Measurements from ENCODE around the gene NRIP1.

Gene NRIP1

GRCh38 chr21:15063081-15063813 lies 1.6 kb downstream of the NRIP1 start:
- Histone ChIP-seq H3K4me2 (ENCODE audit: low read length) (peak overlapping the region; percentile 96), H3K4ac (ENCODE audit: low read depth, low read length) (peak overlapping the region; percentile 98), H2AFZ (ENCODE audit: insufficient read depth, low read length, poor library complexity) (no peak overlapping the region), H3K9ac (ENCODE audit: low read length) (peak overlapping the region; percentile 54), H2BK120ac (ENCODE audit: insufficient read depth, low read length, poor library complexity) (no peak overlapping the region), H4K8ac (ENCODE audit: low read depth, low read length) (no peak overlapping the region), H3K18ac (ENCODE audit: low read length) (no peak overlapping the region), H3K36me3 (ENCODE audit: control insufficient read depth in 1 of 2, insufficient read depth in 2 of 2, low read length in 2 of 2) (no peaks in the 10 kb centered on the region), H2AK5ac (ENCODE audit: low read length) (no peak overlapping the region), H3K27ac (ENCODE audit: low read depth, low read length) (peak overlapping the region; percentile 97), H3K27me3 (ENCODE audit: insufficient read depth, low read length) (no peaks in the 10 kb centered on the region), H4K12ac (ENCODE audit: low read depth, low read length) (no peak overlapping the region), H3K79me2 (ENCODE audit: control insufficient read depth, insufficient read depth, low read length, poor library complexity) (peaks cover 14% of the 10 kb centered on the region), H3K79me1 (ENCODE audit: low read length) (peaks cover 13% of the 10 kb centered on the region), H2BK5ac (ENCODE audit: low read depth, low read length, poor library complexity) (peak overlapping the region; percentile 92), H3K4me3 (ENCODE audit: low read depth, low read length) (peak overlapping the region; percentile 68), H2BK12ac (ENCODE audit: low read length) (no peak overlapping the region), H3K9me3 (ENCODE audit: insufficient read depth, low read depth, low read length) (no peaks in the 10 kb centered on the region), H3K23ac (ENCODE audit: low read length) (no peak overlapping the region), H4K91ac (ENCODE audit: low read depth, low read length) (no peak overlapping the region), H3K14ac (ENCODE audit: low read length) (no peak overlapping the region), H3K4me1 (ENCODE audit: control insufficient read depth in 1 of 2, insufficient read depth in 2 of 2, low read length in 2 of 2) (peaks cover 0 to 2% of the 10 kb centered on the region in 2 experiments)
- no peak for DNase-seq
- WGBS (ENCODE audit: extremely low coverage, insufficient coverage, insufficient read length), result no CpG with 5 or more reads among the region's 11 CpGs

- Histone ChIP-seq H3K27me3 (ENCODE audit: insufficient read depth, low read length) (no peaks in the 10 kb centered on the region), H3K18ac (ENCODE audit: low read length) (no peak overlapping the region), H3K4me2 (ENCODE audit: low read length) (no peak overlapping the region), H2BK5ac (ENCODE audit: low read depth, low read length, poor library complexity) (no peak overlapping the region), H3K9ac (ENCODE audit: low read length) (no peak overlapping the region), H2AFZ (ENCODE audit: insufficient read depth, low read length, poor library complexity) (no peak overlapping the region), H3K27ac (ENCODE audit: low read depth, low read length) (no peak overlapping the region), H3K4ac (ENCODE audit: low read depth, low read length) (no peak overlapping the region), H3K4me3 (ENCODE audit: low read depth, low read length) (no peak overlapping the region), H3K23ac (ENCODE audit: low read length) (no peak overlapping the region), H3K9me3 (ENCODE audit: insufficient read depth, low read depth, low read length) (no peaks in the 10 kb centered on the region), H4K12ac (ENCODE audit: low read depth, low read length) (no peak overlapping the region), H3K4me1 (ENCODE audit: control insufficient read depth in 1 of 2, insufficient read depth in 2 of 2, low read length in 2 of 2) (peaks cover 0 to 2% of the 10 kb centered on the region in 2 experiments), H2AK5ac (ENCODE audit: low read length) (no peak overlapping the region), H3K36me3 (ENCODE audit: control insufficient read depth in 1 of 2, insufficient read depth in 2 of 2, low read length in 2 of 2) (no peaks in the 10 kb centered on the region), H3K79me2 (ENCODE audit: control insufficient read depth, insufficient read depth, low read length, poor library complexity) (peaks cover 14% of the 10 kb centered on the region), H4K8ac (ENCODE audit: low read depth, low read length) (no peak overlapping the region), H3K79me1 (ENCODE audit: low read length) (peaks cover 13% of the 10 kb centered on the region), H3K14ac (ENCODE audit: low read length) (no peak overlapping the region), H4K91ac (ENCODE audit: low read depth, low read length) (no peak overlapping the region), H2BK120ac (ENCODE audit: insufficient read depth, low read length, poor library complexity) (no peak overlapping the region), H2BK12ac (ENCODE audit: low read length) (no peak overlapping the region)
- DNase-seq, result no peak
- no CpG with 5 or more reads among the region's 2 CpGs for WGBS (ENCODE audit: extremely low coverage, insufficient coverage, insufficient read length)
These were observed 2.2 kb downstream of the NRIP1 start for GRCh38 chr21:15062606-15062965.

GRCh38 chr21:15061747-15062605 lies 2.8 kb downstream of the NRIP1 start:
- no peak overlapping the region for H4K91ac ChIP-seq (ENCODE audit: low read depth, low read length)
- DNase-seq, result no peak
- peaks cover 16% of the 10 kb centered on the region for H3K79me2 ChIP-seq (ENCODE audit: control insufficient read depth, insufficient read depth, low read length, poor library complexity)
- no peak overlapping the region for H3K9ac ChIP-seq (ENCODE audit: low read length)
- H3K14ac ChIP-seq (ENCODE audit: low read length), result no peak overlapping the region
- no peak overlapping the region for H4K8ac ChIP-seq (ENCODE audit: low read depth, low read length)
- no peak overlapping the region for H3K4me3 ChIP-seq (ENCODE audit: low read depth, low read length)
- no peak overlapping the region for H3K18ac ChIP-seq (ENCODE audit: low read length)
- H2AFZ ChIP-seq (ENCODE audit: insufficient read depth, low read length, poor library complexity), result no peak overlapping the region
- no peak overlapping the region for H3K23ac ChIP-seq (ENCODE audit: low read length)
- H2BK5ac ChIP-seq (ENCODE audit: low read depth, low read length, poor library complexity), result no peak overlapping the region
- peak overlapping the region; percentile 40 for H3K4ac ChIP-seq (ENCODE audit: low read depth, low read length)
- peak overlapping the region; percentile 52 for H3K4me2 ChIP-seq (ENCODE audit: low read length)
- no peaks in the 10 kb centered on the region for H3K27me3 ChIP-seq (ENCODE audit: insufficient read depth, low read length)
- no peaks in the 10 kb centered on the region for H3K36me3 ChIP-seq (ENCODE audit: control insufficient read depth in 1 of 2, insufficient read depth in 2 of 2, low read length in 2 of 2)
- peaks cover 13% of the 10 kb centered on the region for H3K79me1 ChIP-seq (ENCODE audit: low read length)
- WGBS (ENCODE audit: extremely low coverage, insufficient coverage, insufficient read length), result no CpG with 5 or more reads among the region's 6 CpGs
- no peak overlapping the region for H2BK120ac ChIP-seq (ENCODE audit: insufficient read depth, low read length, poor library complexity)
- H3K9me3 ChIP-seq (ENCODE audit: insufficient read depth, low read depth, low read length), result no peaks in the 10 kb centered on the region
- peaks cover 3 to 4% of the 10 kb centered on the region in 2 experiments for H3K4me1 ChIP-seq (ENCODE audit: control insufficient read depth in 1 of 2, insufficient read depth in 2 of 2, low read length in 2 of 2)
- no peak overlapping the region for H4K12ac ChIP-seq (ENCODE audit: low read depth, low read length)
- no peak overlapping the region for H2AK5ac ChIP-seq (ENCODE audit: low read length)
- no peak overlapping the region for H2BK12ac ChIP-seq (ENCODE audit: low read length)
- no peak overlapping the region for H3K27ac ChIP-seq (ENCODE audit: low read depth, low read length)

GRCh38 chr21:15061279-15061678 lies 3.5 kb downstream of the NRIP1 start:
- H3K9me3 ChIP-seq (ENCODE audit: insufficient read depth, low read depth, low read length), result no peaks in the 10 kb centered on the region
- no peak overlapping the region for H3K4me3 ChIP-seq (ENCODE audit: low read depth, low read length)
- H3K27me3 ChIP-seq (ENCODE audit: insufficient read depth, low read length), result no peaks in the 10 kb centered on the region
- no peak overlapping the region for H3K23ac ChIP-seq (ENCODE audit: low read length)
- H2AK5ac ChIP-seq (ENCODE audit: low read length), result no peak overlapping the region
- no peak overlapping the region for H3K27ac ChIP-seq (ENCODE audit: low read depth, low read length)
- no peak overlapping the region for H3K9ac ChIP-seq (ENCODE audit: low read length)
- peaks cover 3 to 4% of the 10 kb centered on the region in 2 experiments for H3K4me1 ChIP-seq (ENCODE audit: control insufficient read depth in 1 of 2, insufficient read depth in 2 of 2, low read length in 2 of 2)
- H2BK120ac ChIP-seq (ENCODE audit: insufficient read depth, low read length, poor library complexity), result no peak overlapping the region
- H2BK12ac ChIP-seq (ENCODE audit: low read length), result no peak overlapping the region
- H3K79me2 ChIP-seq (ENCODE audit: control insufficient read depth, insufficient read depth, low read length, poor library complexity), result peaks cover 16% of the 10 kb centered on the region
- H4K8ac ChIP-seq (ENCODE audit: low read depth, low read length), result no peak overlapping the region
- peak overlapping the region; percentile 96 for H3K4ac ChIP-seq (ENCODE audit: low read depth, low read length)
- no CpG with 5 or more reads among the region's 4 CpGs for WGBS (ENCODE audit: extremely low coverage, insufficient coverage, insufficient read length)
- no peak overlapping the region for H4K91ac ChIP-seq (ENCODE audit: low read depth, low read length)
- no peak for DNase-seq
- no peak overlapping the region for H3K14ac ChIP-seq (ENCODE audit: low read length)
- H3K4me2 ChIP-seq (ENCODE audit: low read length), result peak overlapping the region; percentile 52
- no peak overlapping the region for H2AFZ ChIP-seq (ENCODE audit: insufficient read depth, low read length, poor library complexity)
- peaks cover 13% of the 10 kb centered on the region for H3K79me1 ChIP-seq (ENCODE audit: low read length)
- no peaks in the 10 kb centered on the region for H3K36me3 ChIP-seq (ENCODE audit: control insufficient read depth in 1 of 2, insufficient read depth in 2 of 2, low read length in 2 of 2)
- H2BK5ac ChIP-seq (ENCODE audit: low read depth, low read length, poor library complexity), result no peak overlapping the region
- no peak overlapping the region for H3K18ac ChIP-seq (ENCODE audit: low read length)
- no peak overlapping the region for H4K12ac ChIP-seq (ENCODE audit: low read depth, low read length)

All from trophoblast cell (in vitro differentiated cells and primary cell).